Transverse colon (tissue), 4 donors: ENCODE data around the gene NETO2. TPM values are rescaled to one million over a fixed set of nuclear protein-coding genes. Genes with fewer than 3 reads are reported as not detected.

Experiments
- DNase-seq: peaks from one replicate; pipeline ENCODE4 v3.0.0-alpha.2; 2019
- H3K27ac ChIP-seq, 4 donors: fragments of 200-600 bp; sonication (generic); 2 replicates each; pipeline ENCODE4 v1.5.1; 2016 to 2018; ENCODE audit warnings: inconsistent platforms in 4 of 4
- H3K27me3 ChIP-seq: fragments of 200-600 bp; sonication (generic); 2 replicates; pipeline ENCODE4 v1.5.1; 2017; ENCODE audit warnings: inconsistent platforms
- H3K36me3 ChIP-seq, 4 donors: fragments of 200-600 bp; sonication (generic); 2 replicates each; pipeline ENCODE4 v1.5.1; 2017 to 2019; ENCODE audit warnings: inconsistent platforms in 4 of 4
- H3K4me1 ChIP-seq, 4 donors: fragments of 200-600 bp; sonication (generic); 2 replicates each; pipeline ENCODE4 v1.5.1; 2017 to 2020; ENCODE audit warnings: inconsistent platforms in 4 of 4
- H3K4me3 ChIP-seq, 4 donors: fragments of 200-600 bp; sonication (generic); 1 replicate in 1 of 4; 2 replicates in 3 of 4; pipeline versions ENCODE4 v1.5.1 to v1.6.1; 2017 to 2019; ENCODE audit warnings: inconsistent platforms in 4 of 4
- H3K9me3 ChIP-seq, 2 donors: fragments of 200-600 bp; sonication (generic); 2 replicates each; pipeline ENCODE4 v1.5.1; 2017 to 2019; ENCODE audit warnings: inconsistent platforms in 2 of 2
- EP300 ChIP-seq: sonication (generic); formaldehyde crosslinking; IDR thresholded peaks from one replicate; pipeline ENCODE4 v1.6.1; 2017; ENCODE audit warnings: antibody characterized with exemption, low read depth
- POLR2A ChIP-seq: fragments of 450-650 bp; IDR thresholded peaks from one replicate; pipeline ENCODE4 v1.6.1; 2016; ENCODE audit warnings: antibody characterized with exemption, mild to moderate bottlenecking, moderate library complexity
- POLR2AphosphoS5 ChIP-seq, 3 donors: sonication (generic); formaldehyde crosslinking; IDR thresholded peaks; one replicate each; pipeline ENCODE4 v1.6.1; 2016; ENCODE audit warnings: antibody characterized with exemption in 3 of 3
- WGBS, 2 donors: methylation state at CpG; one replicate each; pipeline ENCODE4 v1.1.5; 2018; ENCODE audit warnings: low coverage in 1 of 2; 5-methylcytosine and 5-hydroxymethylcytosine counted together
- in situ Hi-C, 4 donors: fragments of 200-750 bp; cut with MboI; loops; one replicate each; pipeline versions ENCODE4 v1.15.0 to v1.15.1; 2017; ENCODE audit warnings: low sequenced_read_pairs in 3 of 4, low pct_ligation_motif_present in 1 of 4, low pct_unique_long_range_greater_than_20kb in 1 of 4
- intact Hi-C: fragments of 100-400 bp; cut with DNase I; formaldehyde crosslinking; loops from one replicate; pipeline ENCODE4 v1.15.1; 2023; ENCODE audit warnings: low total_unique reads
- total RNA-seq, 4 donors: library from RNA; depleted of rRNA; stranded (reverse); fragments of >200 nt; gene quantifications; one replicate each; pipeline ENCODE4 v1.1.0, GENCODE V29; 2016
- TF ChIP-seq, protein P1 (sequence below), 5 experiments: fragments of 200-600 bp in 3 of 5; fragments of 450-650 bp in 2 of 5; sonication (generic) in 3 of 5; IDR thresholded peaks; 1 replicate in 2 of 5; 2 replicates in 3 of 5; pipeline ENCODE4 v1.5.1; 2016 to 2017; ENCODE audit warnings: antibody characterized with exemption in 5 of 5, inconsistent platforms in 3 of 5, mild to moderate bottlenecking in 2 of 5, moderate library complexity in 1 of 5

Gene NETO2
- total RNA-seq, 4 donors from 2014 or later = 5.0 to 31.7 (median 15.9) TPM

GRCh38 chr16:47036201-47036600 lies 107.5 kb downstream of the NETO2 start:
- in situ Hi-C loops = loop anchor here in 3 of 4 donors (10.0 to 25.0 kb wide), 2 partner anchors 99 to 1126 kb away; partner anchors contain the start of gene ABCC12 (in 2 of the 3)
- intact Hi-C loops = no loop called here

DNA sequence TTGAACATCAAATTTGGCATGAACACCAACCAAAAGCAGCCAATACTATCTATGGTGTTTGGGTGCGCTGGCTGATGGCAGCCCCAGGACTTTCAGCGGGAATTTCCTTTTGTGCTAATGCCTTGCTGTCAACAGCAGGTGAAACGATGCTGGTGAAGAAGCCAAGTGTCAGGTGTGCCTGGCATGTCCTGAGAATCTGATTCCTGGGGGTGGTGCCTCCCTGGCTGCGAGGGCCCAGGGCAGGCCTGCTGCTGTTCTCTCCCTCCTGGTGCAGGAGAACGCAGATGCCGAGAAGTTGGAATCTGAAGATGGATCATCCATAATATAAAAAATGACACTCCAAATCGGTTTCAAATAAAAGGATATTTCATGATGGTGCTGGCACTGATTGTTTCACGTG lies 108.3 kb downstream of the NETO2 start:
- Histone ChIP-seq H3K9me3 (no peaks in the 10 kb centered on the region), H3K4me3 (no peak overlapping the region), H3K36me3 (no peaks in the 10 kb centered on the region), H3K27ac (no peak overlapping the region), H3K4me1 (peaks cover 0 to 4% (median 2%) of the 10 kb centered on the region in 4 donors), H3K27me3 (peaks cover 7% of the 10 kb centered on the region)
- no peak for DNase-seq
- TF ChIP-seq POLR2AphosphoS5 (IDR thresholded peaks at IDR 0.05) (no peak), EP300 (no peak), POLR2A (no peak)
- TF ChIP-seq, protein P1, sequence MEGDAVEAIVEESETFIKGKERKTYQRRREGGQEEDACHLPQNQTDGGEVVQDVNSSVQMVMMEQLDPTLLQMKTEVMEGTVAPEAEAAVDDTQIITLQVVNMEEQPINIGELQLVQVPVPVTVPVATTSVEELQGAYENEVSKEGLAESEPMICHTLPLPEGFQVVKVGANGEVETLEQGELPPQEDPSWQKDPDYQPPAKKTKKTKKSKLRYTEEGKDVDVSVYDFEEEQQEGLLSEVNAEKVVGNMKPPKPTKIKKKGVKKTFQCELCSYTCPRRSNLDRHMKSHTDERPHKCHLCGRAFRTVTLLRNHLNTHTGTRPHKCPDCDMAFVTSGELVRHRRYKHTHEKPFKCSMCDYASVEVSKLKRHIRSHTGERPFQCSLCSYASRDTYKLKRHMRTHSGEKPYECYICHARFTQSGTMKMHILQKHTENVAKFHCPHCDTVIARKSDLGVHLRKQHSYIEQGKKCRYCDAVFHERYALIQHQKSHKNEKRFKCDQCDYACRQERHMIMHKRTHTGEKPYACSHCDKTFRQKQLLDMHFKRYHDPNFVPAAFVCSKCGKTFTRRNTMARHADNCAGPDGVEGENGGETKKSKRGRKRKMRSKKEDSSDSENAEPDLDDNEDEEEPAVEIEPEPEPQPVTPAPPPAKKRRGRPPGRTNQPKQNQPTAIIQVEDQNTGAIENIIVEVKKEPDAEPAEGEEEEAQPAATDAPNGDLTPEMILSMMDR (IDR thresholded peaks at IDR 0.05) = no peak
- intact Hi-C loops = no loop called here
- 91 to 94% methylated on average over 7 to 8 of the region's 8 CpGs for WGBS, 2 donors
- in situ Hi-C loops = loop anchor here in 3 of 4 donors (10.0 to 25.0 kb wide), 2 partner anchors 99 to 1127 kb away; partner anchors contain the start of gene ABCC12 (in 2 of the 3)

More at GRCh38 chr16:47036201-47036600, 107.5 kb downstream of the NETO2 start:
- H3K36me3 ChIP-seq = no peaks in the 10 kb centered on the region
- WGBS, 2 donors = 40 to 76% methylated on average over 1 to 5 of the region's 5 CpGs
- DNase-seq = no peak
- peaks cover 0 to 4% (median 2%) of the 10 kb centered on the region in 4 donors for H3K4me1 ChIP-seq
- H3K4me3 ChIP-seq = no peak overlapping the region
- TF ChIP-seq POLR2A = no peak
- no peak for TF ChIP-seq POLR2AphosphoS5 (IDR thresholded peaks at IDR 0.05)
- TF ChIP-seq, protein P1 (IDR thresholded peaks at IDR 0.05) = no peak
- no peak for TF ChIP-seq EP300
- H3K27ac ChIP-seq = no peak overlapping the region
- H3K9me3 ChIP-seq = no peaks in the 10 kb centered on the region
- peaks cover 7% of the 10 kb centered on the region for H3K27me3 ChIP-seq

DNA sequence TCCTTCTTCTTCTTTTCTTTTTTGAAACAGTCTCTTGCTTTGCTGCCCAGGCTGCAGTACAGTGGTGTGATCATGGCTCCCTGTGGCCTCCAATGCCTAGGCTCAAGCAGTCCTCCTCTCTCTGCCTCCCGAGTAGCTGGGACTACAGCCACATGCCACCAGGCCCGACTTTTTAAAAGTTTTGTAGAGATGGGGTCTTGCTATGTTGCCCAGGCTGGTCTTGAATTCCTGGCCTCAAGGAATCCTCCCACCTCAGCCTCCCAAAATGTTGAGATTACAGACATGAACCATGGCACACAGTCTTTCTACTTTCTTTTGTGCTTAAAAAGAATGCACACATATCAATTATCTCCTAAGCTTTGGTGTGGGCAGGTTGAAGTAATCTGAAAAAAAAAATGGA lies 109.3 kb downstream of the NETO2 start:
- WGBS, 2 donors = 80 to 95% methylated on average over 1 to 2 of the region's 2 CpGs
- intact Hi-C loops = no loop called here

DNA sequence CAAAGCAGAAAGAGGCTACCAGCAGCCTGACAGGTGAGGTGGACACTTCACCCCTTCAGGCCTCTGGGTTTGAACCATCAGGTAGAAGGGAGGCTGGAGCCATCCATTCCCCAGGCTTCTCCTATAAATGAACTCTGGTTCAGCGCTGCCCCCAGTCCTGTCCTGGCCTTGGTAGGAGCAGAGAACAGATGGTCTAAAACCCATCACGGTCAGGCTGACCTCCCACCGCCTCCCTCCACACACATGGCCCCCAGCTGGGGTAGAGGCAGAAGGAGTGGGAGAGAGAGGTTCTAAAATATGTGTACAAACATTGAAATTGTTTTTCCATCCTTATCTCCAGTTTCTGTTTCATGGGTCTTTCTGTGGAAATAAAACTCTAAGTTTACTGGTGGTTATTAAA lies 110.6 kb downstream of the NETO2 start:
- H3K27me3 ChIP-seq = peaks cover 7% of the 10 kb centered on the region
- H3K4me3 ChIP-seq = no peak overlapping the region
- no peak for DNase-seq
- H3K27ac ChIP-seq = no peak overlapping the region
- no peaks in the 10 kb centered on the region for H3K36me3 ChIP-seq
- 94% methylated on average over 3 of the region's 3 CpGs; no CpG with 5 or more reads in 1 of the 2 donors for WGBS, 2 donors
- H3K9me3 ChIP-seq = no peaks in the 10 kb centered on the region
- peaks cover 0 to 18% (median 6%) of the 10 kb centered on the region in 4 donors for H3K4me1 ChIP-seq
- TF ChIP-seq POLR2AphosphoS5 (IDR thresholded peaks at IDR 0.05) = no peak
- no peak for TF ChIP-seq POLR2A
- no peak for TF ChIP-seq EP300
- TF ChIP-seq, protein P1 (IDR thresholded peaks at IDR 0.05) = no peak
- in situ Hi-C loops = loop anchor here in 3 of 4 donors (10.0 to 25.0 kb wide), 2 partner anchors 102 to 1129 kb away; partner anchors contain the start of gene ABCC12 (in 2 of the 3)
- intact Hi-C loops = no loop called here

More for the DNA sequence above, 109.3 kb downstream of the NETO2 start:
- in situ Hi-C loops = loop anchor here in 3 of 4 donors (10.0 to 25.0 kb wide), 2 partner anchors 100 to 1128 kb away; partner anchors contain the start of gene ABCC12 (in 2 of the 3)
- TF ChIP-seq POLR2A (no peak), POLR2AphosphoS5 (IDR thresholded peaks at IDR 0.05) (no peak), EP300 (no peak)
- TF ChIP-seq, protein P1 (IDR thresholded peaks at IDR 0.05) = no peak
- H3K4me3 ChIP-seq = no peak overlapping the region
- no peak for DNase-seq
- peaks cover 7% of the 10 kb centered on the region for H3K27me3 ChIP-seq
- H3K27ac ChIP-seq = no peak overlapping the region
- peaks cover 0 to 6% (median 3%) of the 10 kb centered on the region in 4 donors for H3K4me1 ChIP-seq
- no peaks in the 10 kb centered on the region for H3K36me3 ChIP-seq
- H3K9me3 ChIP-seq = no peaks in the 10 kb centered on the region
